HG03432 (cell line): ENCODE data around the gene CAMTA1.

Experiments used
- ATAC-seq: cut with Tn5 transposase; IDR thresholded peaks from one replicate; pipeline ENCODE4 v1.9.1; 2021; ENCODE audit warnings: mild to moderate bottlenecking, moderate library complexity; ENCODE audit not compliant: unreplicated experiment

Gene CAMTA1

DNA sequence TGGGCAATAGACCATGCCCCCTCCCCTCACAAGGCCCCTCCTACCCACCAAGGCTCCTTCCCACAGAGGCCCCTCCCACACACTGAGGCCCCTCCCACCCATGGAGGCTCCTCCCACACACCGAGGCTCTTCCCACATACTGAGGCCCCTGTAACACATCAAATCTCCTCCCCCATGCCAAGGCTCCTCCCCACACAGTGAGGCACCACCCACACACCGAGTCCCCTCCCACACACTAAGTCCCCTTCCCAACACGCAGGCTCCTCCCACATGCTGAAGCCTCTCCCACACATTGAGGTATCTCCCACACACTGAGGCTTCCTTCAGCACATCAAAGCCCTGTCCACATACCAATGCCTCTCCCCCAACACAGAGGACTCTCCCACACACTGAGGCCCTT lies 391.8 kb downstream of the CAMTA1 start:
- ATAC-seq: no peak

DNA sequence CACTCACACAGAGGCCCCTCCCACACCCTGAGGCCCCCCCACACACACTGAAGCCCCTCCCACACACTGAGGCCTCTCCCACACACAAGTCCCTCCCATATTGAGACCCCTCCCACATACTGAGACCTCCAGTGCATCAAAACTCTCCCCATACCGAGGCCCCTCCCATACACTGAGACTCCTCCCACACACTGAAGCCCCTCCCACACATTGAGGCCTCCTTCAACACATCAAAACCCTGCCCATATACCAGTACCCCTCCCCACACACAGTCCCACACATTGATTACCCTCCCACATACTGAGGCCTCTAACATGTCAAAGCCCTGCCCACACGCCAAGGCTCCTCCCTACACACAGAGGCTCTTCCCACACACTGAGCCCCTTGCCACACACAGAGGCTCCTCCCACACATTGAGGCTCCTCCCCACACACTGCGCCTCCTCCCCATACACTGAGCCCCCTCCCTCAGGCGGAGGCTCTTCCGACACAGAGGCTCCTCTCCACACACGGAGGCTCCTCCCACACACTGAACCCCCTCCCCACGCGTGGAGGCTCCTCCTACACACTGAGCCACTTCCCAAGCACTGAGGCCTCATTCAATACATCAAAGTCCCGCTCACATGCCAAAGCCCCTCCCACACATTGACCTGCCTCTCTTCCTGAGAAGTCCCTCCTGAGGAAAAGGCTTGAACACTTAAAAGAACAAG lies 392.3 kb downstream of the CAMTA1 start:
- ATAC-seq: no peak

DNA sequence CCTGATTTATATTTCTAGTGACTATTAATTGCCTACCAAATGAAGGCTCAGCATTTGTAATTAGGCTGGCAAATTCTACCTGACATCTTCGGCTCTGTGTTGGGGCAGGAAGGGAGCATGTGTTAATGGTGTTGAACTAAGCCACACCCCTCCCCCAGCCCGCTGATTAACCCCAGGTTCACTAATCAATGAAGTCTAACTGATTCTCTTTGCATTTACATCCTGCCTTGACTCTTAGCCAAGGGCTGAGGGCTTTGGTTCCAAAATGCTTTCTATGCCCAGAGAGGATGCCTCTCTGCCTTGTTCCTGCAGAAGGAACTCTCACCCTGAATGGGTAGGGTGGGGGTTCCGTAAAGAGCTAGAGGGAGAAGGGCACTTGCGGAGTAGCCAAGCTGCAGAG lies 393.1 kb downstream of the CAMTA1 start:
- ATAC-seq: no peak

DNA sequence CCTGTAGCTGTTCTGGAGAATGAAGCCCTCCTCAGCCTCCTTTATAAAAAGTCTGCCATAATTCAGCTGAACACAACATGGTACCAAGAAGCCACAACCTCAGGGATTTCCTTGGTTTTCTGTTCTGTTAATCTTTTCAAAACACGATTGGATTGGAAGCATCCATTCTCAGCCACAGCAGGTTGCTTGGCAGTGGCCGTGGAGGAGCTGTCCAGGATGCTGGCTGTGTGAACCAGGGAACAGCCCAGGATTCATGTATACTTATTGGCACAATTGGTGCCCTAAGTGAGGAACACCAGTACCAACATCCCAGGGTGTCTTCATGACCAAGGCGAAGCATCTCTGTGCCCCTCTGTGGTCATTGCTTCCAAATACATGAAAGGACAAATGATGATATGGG lies 393.5 kb downstream of the CAMTA1 start:
- no peak for ATAC-seq

DNA sequence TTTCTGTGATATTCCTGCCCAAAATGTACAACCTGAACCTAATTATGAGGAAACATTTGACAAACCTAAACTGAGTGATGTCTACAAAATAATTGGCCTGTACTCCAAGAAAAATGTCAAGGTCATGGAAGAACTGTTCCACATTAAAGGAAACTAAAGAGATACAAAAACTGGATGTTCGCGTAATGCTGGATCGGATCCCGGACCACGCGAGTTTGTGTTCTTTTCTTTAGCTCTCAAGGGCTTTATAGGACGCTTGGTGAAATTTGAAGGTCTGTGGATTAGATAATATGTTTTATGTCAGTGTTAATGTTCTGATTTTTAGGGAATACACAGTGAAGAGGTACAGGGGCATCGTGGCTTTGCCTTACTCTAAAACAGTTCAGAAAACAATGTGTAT lies 400.5 kb downstream of the CAMTA1 start:
- ATAC-seq: no peak

DNA sequence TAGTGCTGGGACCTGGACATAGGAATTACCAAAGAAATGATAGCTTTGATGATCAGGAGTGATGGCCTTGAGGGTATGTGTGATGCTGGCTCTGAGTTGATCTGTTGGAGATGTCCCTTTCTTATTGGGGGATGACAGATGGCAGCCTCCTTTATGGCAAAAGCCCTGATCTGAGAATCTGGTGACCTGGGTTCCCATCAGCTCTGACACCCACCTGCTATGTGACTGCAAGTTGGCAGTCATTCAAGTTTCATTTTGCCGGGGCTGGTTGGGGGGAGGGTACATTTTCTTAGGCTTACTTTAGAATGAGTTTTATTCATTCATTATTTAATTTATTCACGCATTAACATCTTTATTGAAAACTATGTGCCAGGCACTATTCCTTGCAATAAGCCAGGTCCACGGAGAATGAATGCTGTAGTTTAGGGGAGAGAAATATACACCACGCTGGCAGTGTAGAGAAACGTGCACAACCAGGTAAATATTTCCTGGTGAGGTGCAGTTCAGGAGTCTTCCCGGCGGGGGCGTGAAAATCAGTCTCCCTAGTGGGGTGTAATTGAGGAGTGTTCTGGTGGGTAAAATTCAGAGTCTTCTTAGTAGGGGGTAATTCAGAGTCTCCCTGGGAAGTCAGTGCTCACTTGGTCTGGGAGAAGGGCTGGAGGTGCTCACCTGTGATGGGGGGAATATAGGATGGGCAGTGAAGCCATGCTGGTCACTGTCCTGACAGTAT lies 401.3 kb downstream of the CAMTA1 start:
- no peak for ATAC-seq

DNA sequence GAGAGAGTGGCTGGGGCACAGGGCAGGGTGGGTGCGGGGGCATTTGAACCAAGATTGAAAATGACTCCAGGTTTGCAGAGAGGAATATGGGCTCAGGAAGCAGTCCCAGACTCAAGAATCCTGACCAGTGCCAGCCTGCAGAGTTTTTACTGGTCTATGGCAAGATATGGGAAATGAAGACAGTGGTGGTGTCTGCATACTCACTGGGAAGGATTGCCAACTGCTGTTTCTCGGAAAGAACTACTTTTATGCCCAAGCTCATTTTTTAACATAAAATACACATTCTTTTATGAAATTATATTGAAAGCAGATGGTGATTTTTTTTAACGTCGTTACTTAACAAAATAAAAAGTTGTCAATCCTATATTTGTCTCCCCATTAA lies 401.8 kb downstream of the CAMTA1 start:
- ATAC-seq: no peak

DNA sequence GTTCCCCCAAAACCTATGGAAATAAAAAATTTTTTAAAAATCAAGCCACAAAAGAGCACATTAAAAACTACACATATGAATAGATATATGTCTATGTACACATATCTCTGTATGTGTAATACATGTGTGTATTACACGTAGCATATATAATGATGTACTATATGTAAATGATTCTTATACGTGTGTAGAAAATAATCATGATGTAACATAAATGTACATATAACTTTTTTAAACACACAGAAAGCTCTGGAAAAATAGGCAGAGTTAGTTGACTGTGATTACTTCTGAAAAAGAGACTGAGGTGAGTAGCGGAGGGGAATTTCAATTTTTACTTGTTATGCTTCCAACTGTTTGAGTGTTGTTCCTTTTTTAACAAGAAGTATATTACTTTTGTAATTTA lies 405.0 kb downstream of the CAMTA1 start:
- ATAC-seq: no peak

DNA sequence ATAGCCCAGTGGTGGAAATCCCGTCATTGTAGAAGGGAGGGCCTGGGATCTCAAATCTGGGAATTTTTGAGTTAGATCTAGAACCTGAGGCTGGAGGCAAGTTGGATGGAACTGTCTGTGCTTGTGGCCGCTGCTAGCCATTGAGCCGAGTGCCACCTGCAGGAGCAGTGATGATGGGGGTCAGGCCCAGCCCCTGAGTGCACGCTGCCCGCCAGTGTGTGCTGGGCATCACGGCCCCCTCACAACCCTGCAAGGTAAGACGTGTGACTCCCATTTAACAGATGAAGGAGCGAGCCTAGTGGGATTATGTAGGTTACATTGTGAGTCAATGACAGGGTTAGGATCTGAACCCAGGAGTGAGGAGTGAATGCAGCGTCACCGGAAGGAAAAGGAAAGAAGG lies 407.2 kb downstream of the CAMTA1 start:
- ATAC-seq: no peak

DNA sequence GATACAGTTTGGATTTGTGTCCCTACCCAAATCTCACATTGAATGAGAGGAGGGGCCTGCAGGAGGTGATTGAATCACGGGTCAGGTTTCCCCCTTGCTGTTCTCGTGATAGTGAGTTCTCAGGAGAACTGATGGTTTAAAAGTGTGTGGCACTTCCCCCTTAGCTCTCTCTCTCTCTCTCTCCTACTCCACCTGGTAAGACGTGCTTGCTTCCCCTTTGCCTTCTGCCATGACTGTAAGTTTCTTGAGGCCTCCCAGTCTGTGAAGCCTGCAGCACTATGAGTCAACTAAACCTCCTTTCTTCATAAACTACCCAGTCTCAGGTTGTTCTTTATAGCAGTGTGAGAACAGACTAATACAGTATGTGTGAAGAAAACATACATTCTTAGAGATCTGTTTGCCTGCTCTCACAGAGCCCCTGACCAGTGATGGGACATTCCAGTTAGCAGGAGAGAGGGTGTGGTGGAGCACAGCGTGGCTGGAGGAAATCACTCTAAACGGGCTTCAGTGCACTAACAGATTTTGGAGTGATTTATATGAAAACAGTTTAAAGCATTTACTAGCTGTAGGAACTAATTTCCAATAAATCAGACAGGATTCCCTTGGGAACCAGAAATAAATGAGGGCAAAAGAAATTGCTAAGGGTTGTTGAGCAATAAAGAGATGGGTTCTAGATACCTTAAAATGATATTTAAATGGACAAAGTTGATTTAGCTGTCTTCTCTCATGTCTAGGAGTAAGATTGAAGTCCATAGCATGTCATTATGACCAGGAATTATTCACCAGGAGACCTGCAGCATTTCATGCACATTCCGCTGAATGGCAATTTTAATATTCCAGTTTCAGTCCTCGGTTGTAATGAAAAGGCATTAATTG lies 411.0 kb downstream of the CAMTA1 start:
- no peak for ATAC-seq

DNA sequence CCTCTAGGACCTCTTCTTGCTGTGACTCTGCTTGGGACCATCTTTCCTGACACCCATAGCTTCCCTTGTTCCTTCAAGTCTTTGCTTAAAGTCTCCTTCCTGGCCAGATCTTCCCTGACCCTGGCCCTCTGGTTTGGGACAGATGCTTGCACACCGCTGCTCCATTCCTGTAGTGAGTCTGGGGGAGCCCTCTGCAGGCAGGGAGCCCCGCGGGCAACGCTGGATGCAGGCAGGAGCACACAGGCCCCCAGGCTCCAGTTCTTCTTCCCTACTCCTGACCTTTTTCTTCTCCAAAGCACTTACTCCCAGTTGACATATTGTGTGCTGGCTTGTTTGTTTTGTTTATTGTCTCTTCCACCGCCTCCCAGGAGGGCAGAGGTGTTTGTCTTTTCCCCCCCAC lies 413.4 kb downstream of the CAMTA1 start:
- ATAC-seq: no peak

DNA sequence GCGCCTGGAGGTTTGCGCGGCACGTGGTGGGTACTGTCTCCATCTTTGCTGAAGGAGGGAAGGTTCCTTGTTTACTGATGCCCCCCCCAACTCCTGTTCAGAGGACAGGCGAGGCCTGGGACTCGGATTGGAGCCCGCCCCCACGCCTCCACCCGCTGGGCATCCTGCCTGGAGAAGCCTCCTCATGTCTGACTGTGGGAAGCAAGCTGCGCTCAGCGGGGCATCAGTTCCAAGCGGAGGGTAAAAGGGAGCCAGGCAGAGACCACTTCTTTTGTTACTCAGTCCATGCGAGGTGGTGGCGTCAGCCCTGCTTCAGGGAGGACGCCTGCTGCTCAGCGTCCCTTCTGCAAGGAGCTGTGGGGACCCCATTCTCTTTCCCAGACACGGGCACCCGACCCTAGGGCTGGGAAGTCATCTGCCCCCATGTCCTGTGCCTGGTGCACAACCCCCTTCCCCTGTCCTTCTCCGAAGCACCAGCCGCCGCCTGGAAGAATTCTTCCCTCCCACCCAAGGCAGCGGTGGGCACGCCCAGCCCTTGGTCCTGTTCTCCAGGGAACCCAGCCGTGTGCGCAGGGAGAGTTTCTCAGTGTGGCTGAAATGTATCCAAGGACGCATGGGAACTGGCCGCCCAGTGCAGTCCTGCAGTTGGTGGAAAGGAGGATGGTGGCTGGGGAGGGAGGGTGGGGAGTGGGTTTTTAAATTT lies 414.0 kb downstream of the CAMTA1 start:
- ATAC-seq: no peak

DNA sequence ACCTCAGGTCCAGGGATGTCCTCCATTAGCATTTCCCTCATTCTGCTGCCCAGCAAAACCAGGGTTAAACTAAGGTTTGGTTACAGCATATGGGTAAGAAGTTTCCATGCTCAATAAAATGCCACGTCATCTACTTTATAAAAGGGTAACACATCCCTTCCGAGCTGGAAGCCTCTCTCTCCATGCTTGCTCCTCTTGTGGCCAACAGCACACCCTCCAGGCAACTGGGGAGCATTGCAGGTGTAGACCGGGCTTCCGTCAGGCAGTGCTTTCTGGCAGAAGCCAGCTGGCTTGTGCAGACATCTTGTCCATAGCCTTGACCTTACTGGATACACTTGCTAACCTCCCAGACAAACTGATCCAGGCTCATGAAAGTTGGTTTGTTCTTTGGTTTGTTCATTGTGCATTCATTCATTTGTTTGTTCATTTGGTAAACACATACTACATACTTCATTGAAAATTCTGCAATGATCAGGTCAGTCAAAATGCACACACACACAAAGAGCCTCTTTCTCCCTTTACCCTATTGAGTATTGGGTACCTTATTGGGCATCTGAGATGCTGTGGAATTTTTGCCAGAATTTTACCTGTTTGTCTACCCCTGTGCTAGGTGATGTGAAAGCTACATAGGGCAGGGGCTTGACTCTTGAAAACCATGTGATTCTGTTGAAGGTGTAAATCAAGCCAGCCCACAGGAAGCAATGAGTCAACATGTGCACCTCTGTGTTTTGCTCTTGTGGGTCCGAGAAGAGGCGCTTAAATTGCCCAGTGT lies 422.8 kb downstream of the CAMTA1 start:
- no peak for ATAC-seq

DNA sequence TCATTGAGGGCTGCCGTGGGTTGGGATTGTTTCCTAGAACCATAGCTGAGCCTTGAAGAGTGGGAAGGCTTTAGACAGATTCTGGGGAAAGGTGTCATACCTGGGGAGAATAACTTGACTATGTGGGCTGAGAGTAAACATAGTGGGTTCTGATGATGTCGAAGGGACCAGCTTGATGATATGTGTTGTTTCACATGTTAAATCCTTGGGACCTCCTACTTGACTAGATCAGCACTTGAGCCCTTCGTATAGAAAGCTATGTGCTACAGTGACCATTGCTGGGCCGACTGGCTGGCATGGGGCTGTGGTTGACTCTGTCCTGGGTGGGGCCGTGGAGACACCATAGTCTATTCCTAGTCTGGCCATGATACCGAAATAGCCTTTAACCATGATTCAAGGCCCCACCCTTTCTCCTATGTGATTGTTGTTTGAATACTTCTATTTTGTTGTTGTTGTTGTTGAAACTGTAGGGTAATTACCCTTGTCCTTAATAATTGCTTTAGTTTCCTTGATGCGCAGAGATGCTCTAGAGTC lies 423.5 kb downstream of the CAMTA1 start:
- ATAC-seq: no peak

DNA sequence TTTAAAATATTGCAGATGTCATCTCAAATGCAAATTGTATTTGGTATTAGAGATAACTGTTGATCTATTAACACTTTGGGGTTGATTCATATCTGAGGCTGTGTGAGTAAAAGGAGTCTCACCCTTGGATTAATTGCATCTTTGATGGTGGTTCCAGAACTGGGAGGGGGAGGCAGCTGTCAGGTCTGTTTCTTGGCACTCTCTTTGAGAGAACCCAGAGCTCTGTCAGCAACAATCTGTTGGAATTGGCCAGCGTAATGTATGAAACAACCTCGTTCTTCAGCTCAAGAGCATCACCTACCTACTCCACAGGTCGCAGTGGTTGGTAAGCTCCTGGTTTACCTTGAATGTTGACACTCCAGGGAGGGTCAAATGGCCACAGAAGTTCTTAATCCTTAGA lies 424.1 kb downstream of the CAMTA1 start:
- no peak for ATAC-seq

DNA sequence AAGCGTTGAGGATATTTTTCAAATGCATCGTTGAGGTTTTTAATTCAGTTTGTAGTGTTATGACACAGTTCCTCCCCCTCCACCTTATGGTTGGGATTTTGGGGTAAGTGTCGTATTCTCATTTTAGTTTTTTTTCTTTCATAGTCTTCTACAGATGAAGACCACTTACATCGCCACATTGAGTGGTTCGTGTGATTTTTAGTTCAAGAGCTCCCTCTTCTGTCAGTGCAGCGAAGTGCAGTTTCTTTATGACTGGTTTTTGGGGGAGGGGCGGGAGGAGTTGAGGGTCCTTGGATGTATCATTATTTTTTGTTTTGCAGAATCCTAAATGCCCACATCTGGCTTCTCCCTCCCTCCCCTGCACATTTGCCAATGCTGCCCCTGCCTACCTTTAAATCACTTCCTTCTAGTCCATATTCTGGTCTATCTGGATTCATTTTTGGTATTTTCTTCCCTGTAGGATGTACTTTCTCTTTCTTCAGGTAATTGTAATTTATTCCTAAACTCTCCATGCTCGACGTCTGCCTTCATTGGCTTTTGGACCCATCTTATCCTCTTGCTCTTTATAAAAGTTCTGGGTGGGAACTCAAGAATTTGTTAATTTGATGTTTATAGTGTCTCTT lies 433.1 kb downstream of the CAMTA1 start:
- no peak for ATAC-seq

DNA sequence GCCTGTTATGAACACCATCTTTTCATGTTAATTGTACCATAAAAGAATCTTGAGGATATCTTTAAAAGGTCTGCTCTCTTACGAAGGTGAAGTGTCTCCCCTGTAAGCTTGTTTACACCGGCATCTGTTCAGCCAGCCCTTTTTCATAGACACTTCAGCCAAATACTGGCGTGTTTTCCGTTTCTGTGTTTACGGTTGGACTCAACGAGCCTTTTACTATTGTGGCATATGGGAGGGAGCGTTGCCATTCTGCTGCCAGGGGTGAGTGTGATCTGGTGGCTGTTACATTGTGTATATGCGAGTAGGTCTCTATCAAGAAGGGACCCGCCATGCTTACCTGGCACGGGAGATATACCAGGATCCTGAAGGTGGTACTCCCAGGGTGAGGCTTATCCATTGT lies 433.8 kb downstream of the CAMTA1 start:
- no peak for ATAC-seq

DNA sequence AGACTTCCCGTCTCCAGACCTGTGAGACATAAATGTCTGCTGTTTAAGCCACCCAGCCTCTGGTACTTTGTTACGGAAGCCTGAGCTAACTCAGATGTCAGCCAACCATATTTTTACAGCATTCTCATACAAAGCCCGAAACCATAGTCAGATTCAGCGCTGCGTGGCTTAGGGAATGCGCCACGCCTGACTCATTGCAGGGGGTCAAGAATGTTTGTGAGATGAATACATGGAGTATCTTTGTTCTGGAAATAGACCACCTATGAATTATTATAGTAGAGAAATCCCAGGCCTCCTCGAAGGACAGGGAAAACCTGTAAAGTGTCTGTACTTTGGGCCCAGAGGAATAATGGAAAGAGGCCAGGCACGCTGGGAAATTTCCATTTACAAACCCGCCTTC lies 434.8 kb downstream of the CAMTA1 start:
- ATAC-seq: no peak

DNA sequence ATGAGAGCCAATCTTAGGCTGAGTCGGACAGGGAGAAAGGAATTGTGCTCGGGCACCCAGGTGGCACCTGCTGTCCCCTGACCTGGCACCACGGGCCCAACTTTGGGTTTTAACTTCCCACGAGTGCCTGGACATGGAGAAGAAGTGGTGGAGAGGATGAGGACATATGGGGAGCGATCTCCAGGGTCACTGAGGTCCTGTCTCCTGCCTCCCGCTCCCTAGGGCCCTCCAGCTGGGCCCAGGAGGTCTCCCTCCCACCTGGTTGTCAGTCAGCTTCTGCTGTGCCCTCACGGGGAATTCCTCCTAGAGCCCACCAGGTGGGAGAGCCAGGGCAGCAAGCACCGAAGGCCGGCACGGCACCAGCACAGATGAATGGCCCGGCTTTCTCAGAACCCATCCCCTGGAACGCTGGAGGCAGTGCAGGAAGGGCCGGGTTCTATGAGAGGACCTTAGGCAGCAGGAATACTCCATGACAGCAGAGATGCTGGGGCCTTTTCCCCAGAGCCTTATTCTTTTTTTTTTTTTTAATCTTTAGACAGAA lies 435.5 kb downstream of the CAMTA1 start:
- no peak for ATAC-seq
